ENCODE results near the gene RAB5B. TPM values are rescaled to one million over a fixed set of nuclear protein-coding genes. Genes with fewer than 3 reads are reported as not detected.

Gene RAB5B
- polyA plus RNA-seq, 2 of the 4 experiments (the other 2 are of a cell fraction), result 37.2 to 90.4 TPM

DNA sequence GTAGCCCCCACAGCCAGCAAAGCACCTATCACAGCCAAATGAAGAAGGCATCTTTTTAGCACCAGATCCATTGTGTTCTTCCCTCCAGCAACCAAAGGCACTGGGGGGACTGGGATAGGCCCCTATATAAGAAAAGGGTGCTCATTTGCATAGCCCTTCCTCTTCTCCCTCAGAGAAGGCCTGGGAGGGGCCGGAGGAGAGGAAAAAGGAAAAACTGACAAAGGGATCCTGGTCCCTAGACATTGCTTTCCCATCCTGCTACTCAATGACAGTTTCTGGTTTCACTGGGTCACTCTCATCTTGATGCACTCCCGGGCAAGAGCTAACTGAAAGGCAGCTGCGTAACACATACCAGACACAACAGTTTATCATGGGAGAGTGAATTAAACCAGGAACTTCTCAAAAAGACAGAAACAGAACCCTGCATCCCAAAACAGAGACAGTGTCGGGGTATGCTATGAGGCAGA lies 7.9 kb upstream of the RAB5B start, which contains the start of gene PMEL:
PMEL (minus strand) TSS at position 102 of the 467 bp plus-strand sequence; CDS start at position 71, 31 bp downstream.
- H3K27ac ChIP-seq, result peak within 1 kb of the TSS; percentile 76 to 86
- ATAC-seq, result peak; percentile 31 to 49; a peak in 5 of 6 replicates
- CTCF ChIA-PET, result interaction anchor here (0.8 kb wide), 1 partner anchor 9 kb away, joined by 3 read pairs; no protein-coding TSS in a partner anchor
- no peaks in the 10 kb centered on the region for H3K9me3 ChIP-seq
- peaks cover 17% of the 10 kb centered on the region; the same call in 2 of the 3 replicates for H3K4me1 ChIP-seq
- DNase-seq (ENCODE audit: low read depth in 1 of 2, low spot score in 1 of 2), result no peak
- TF ChIP-seq, protein P1, sequence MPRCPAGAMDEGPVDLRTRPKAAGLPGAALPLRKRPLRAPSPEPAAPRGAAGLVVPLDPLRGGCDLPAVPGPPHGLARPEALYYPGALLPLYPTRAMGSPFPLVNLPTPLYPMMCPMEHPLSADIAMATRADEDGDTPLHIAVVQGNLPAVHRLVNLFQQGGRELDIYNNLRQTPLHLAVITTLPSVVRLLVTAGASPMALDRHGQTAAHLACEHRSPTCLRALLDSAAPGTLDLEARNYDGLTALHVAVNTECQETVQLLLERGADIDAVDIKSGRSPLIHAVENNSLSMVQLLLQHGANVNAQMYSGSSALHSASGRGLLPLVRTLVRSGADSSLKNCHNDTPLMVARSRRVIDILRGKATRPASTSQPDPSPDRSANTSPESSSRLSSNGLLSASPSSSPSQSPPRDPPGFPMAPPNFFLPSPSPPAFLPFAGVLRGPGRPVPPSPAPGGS (IDR thresholded peaks at IDR 0.05), result no peak
- TF ChIP-seq RNF2 (IDR thresholded peaks at IDR 0.05; ENCODE audit: borderline replicate concordance, low read depth) (no peak), NPAS2 (CRISPR knock-in tag; IDR thresholded peaks at IDR 0.05; ENCODE audit: borderline replicate concordance) (no peak), ESRRA (IDR thresholded peaks at IDR 0.05; ENCODE audit: borderline replicate concordance, low read length) (no peak)
- TF ChIP-seq, protein P2, sequence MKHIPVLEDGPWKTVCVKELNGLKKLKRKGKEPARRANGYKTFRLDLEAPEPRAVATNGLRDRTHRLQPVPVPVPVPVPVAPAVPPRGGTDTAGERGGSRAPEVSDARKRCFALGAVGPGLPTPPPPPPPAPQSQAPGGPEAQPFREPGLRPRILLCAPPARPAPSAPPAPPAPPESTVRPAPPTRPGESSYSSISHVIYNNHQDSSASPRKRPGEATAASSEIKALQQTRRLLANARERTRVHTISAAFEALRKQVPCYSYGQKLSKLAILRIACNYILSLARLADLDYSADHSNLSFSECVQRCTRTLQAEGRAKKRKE (CRISPR knock-in tag; IDR thresholded peaks at IDR 0.05; ENCODE audit: low read depth), result no peak
- TF ChIP-seq, protein P3, sequence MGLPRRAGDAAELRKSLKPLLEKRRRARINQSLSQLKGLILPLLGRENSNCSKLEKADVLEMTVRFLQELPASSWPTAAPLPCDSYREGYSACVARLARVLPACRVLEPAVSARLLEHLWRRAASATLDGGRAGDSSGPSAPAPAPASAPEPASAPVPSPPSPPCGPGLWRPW (IDR thresholded peaks at IDR 0.05), result no peak
- TF ChIP-seq, protein P4, sequence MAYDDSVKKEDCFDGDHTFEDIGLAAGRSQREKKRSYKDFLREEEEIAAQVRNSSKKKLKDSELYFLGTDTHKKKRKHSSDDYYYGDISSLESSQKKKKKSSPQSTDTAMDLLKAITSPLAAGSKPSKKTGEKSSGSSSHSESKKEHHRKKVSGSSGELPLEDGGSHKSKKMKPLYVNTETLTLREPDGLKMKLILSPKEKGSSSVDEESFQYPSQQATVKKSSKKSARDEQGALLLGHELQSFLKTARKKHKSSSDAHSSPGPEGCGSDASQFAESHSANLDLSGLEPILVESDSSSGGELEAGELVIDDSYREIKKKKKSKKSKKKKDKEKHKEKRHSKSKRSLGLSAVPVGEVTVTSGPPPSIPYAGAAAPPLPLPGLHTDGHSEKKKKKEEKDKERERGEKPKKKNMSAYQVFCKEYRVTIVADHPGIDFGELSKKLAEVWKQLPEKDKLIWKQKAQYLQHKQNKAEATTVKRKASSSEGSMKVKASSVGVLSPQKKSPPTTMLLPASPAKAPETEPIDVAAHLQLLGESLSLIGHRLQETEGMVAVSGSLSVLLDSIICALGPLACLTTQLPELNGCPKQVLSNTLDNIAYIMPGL (CRISPR knock-in tag; IDR thresholded peaks at IDR 0.05; ENCODE audit: borderline replicate concordance), result no peak
- H3K4me3 ChIP-seq, result peak within 1 kb of the TSS; percentile 83
- H3K4me2 ChIP-seq, result peak within 1 kb of the TSS; percentile 79
- FAIRE-seq, result no peak
- POLR2A ChIA-PET, result no interaction called here
- WGBS (ENCODE audit: missing lambda C conversion rate), result 45% methylated on average over 4 of the region's 4 CpGs

DNA sequence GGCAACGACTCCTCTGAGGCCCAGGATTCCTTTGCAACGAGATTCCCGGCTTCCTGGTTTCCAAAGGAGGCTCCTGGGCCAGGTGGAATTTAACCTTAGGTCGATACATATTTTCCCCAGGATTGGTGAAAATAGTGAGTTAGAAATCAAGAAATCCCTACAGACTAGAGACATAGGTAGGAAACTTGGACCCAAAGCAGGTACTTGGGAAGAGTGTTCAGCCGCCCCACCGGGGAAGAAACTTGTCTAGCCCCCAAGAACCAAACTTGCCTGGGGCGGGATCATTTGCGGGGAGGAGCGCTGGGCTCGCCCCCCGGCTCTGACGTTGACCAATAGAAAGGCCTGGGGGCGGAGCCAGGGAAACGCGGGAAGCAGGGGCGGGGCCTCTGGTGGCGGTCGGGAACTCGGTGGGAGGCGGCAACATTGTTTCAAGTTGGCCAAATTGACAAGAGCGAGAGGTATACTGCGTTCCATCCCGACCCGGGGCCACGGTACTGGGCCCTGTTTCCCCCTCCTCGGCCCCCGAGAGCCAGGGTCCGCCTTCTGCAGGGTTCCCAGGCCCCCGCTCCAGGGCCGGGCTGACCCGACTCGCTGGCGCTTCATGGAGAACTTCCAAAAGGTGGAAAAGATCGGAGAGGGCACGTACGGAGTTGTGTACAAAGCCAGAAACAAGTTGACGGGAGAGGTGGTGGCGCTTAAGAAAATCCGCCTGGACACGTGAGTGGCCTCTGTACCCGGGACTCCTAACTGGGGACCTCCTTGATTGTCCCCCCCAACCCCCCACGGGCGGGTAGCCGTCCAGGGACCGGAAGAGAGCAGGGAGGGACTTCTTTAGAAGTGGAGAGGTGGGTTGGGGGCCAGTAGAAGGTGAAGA lies 7.2 kb upstream of the RAB5B start, which contains the start of gene CDK2:
CDK2 (plus strand) TSS at position 423 of the 874 bp plus-strand sequence; CDS start at position 602, 179 bp downstream.
- Histone ChIP-seq H3K4me1 (peaks cover 18% of the 10 kb centered on the region; the same call in 2 of the 3 replicates), H3K4me3 (peak within 1 kb of the TSS; percentile 83), H3K27ac (peak within 1 kb of the TSS; percentile 76 to 86), H3K9me3 (no peaks in the 10 kb centered on the region), H3K4me2 (peak within 1 kb of the TSS; percentile 79)
- no peak for TF ChIP-seq SMC3 (IDR thresholded peaks at IDR 0.05)
- peak; percentile 60 for TF ChIP-seq PHF8 (IDR thresholded peaks at IDR 0.05; ENCODE audit: borderline replicate concordance, low read depth)
- TF ChIP-seq, protein P5, sequence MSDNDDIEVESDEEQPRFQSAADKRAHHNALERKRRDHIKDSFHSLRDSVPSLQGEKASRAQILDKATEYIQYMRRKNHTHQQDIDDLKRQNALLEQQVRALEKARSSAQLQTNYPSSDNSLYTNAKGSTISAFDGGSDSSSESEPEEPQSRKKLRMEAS (IDR thresholded peaks at IDR 0.05), result no peak
- peak; percentile 44 for TF ChIP-seq POLR2A (IDR thresholded peaks at IDR 0.05; ENCODE audit: low read length)
- TF ChIP-seq, protein P1 (IDR thresholded peaks at IDR 0.05), result 0 out of 3 replicates have a peak, but pooled peaks have one; percentile 27
- peak; percentile 79 to 92 for DNase-seq (ENCODE audit: low read depth in 1 of 2, low spot score in 1 of 2)
- WGBS (ENCODE audit: missing lambda C conversion rate), result under 1% methylated on average over 45 of the region's 45 CpGs
- ATAC-seq, result peak; percentile 94 to 96
- FAIRE-seq, result no peak
- ChIA-PET POLR2A (no interaction called here), CTCF (interaction anchor here (0.8 to 2.4 kb wide), 3 partner anchors 9 to 36 kb away, joined by 3 to 14 read pairs (median 4); partner anchors contain the start of gene SUOX)

DNA sequence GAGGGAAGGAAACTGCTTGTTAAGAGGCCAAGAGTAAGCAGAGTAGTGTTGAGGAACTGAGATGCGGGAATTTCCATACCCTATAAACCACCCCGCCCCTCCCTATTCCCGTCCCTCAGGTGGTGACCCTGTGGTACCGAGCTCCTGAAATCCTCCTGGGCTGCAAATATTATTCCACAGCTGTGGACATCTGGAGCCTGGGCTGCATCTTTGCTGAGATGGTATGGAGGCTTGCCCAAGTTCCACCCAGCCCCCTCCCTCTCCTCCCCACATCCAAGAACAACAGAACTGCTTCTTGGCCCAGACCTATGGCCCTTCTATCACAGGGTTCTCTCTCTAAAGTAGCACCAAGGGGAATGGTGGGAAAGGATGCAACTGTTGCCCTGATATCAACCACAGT lies 4.5 kb upstream of the RAB5B start:
- Histone ChIP-seq H3K27ac (no peak overlapping the region), H3K9me3 (no peaks in the 10 kb centered on the region), H3K4me3 (no peak overlapping the region), H3K4me2 (no peak overlapping the region), H3K4me1 (peaks cover 31% of the 10 kb centered on the region; the same call in 2 of the 3 replicates)
- no peak for ATAC-seq
- no peak for FAIRE-seq
- ChIA-PET POLR2A (interaction anchor here (1.3 kb wide), 1 partner anchor 28 kb away, joined by 3 read pairs; the partner anchor contains the start of gene SUOX), CTCF (interaction anchor here (2.4 kb wide), 1 partner anchor 28 kb away, joined by 14 read pairs; the partner anchor contains the start of gene SUOX)
- DNase-seq (ENCODE audit: low read depth in 1 of 2, low spot score in 1 of 2), result no peak
- WGBS (ENCODE audit: missing lambda C conversion rate), result 91% methylated on average over 4 of the region's 4 CpGs
- TF ChIP-seq MAZ (IDR thresholded peaks at IDR 0.05; ENCODE audit: borderline replicate concordance, low read depth, low read length) (no peak), CHD4 (IDR thresholded peaks at IDR 0.05; ENCODE audit: borderline replicate concordance) (no peak), TFCP2L1 (CRISPR knock-in tag; IDR thresholded peaks at IDR 0.05) (no peak)
- TF ChIP-seq, protein P5 (IDR thresholded peaks at IDR 0.05), result no peak
- TF ChIP-seq, protein P1 (IDR thresholded peaks at IDR 0.05), result no peak
